Measurements from ENCODE around the gene FANCD2.
"Not testable (repeated sequence)": the region's sequence is repeated elsewhere in the genome, so short reads cannot be mapped to it uniquely, and the experiment has no call there.

Gene FANCD2

DNA sequence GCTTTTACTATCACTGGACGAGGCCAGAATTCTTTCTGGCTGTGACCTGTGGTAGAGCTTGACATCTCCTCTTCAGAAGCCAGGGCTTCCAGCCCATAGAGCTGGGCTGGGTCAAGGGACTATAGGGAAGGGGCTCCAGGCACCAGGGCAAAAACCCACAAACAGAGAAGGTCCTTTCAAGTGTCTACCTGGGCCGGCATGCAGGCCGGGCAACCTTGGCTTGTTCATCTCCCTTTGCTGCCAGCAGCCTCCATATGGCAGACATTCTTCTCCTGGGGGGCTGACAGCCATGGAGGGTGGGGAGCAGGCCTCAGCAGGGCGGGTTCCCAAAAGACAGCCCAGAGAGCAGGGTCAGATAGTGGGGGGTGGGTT is 18.0 kb upstream of the FANCD2 start:
- peaks cover 21% of the 10 kb centered on the region for H3K4me1 Mint-ChIP-seq (ENCODE audit: low read depth)
- H3K27ac Mint-ChIP-seq; H3K4me3 Mint-ChIP-seq; H3K9me3 Mint-ChIP-seq; H3K27me3 Mint-ChIP-seq; H3K36me3 Mint-ChIP-seq (ENCODE audit: low read depth): not testable (repeated sequence)

DNA sequence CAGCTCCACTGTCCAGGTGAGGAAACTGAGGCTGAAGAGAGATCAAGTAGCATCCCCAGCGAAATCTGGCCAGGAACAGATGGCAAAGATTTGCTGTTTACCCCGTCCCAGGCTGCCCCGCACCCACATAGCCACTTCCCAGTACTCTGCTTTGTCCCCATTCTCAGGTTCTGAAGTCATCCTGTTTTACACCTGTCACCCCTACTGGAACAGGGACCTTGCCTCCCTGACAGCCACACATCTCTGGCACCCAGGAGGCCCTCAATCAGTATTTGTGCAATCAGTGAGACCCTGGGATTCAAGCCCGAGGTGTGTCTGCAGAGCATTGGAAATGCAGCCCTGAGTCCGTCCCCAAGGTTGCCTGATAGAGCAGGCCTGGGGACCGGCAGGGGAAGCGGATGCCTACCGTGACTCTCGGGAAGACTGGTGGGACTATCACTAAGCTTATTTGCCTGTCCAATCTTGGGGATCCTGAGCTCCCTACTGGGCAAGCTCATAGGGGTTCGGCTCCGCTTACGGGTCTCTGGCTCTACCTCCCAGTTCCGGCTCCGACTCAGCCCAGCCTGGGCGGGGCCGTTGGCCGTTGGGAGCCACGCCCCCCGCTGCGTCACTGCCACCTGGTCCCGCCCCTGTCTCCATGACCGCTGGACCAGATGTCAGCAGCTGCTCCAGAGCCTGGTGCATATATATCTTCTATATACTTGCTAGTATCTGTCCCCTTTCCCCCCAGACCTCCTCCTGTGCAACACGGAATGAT is 17.5 kb upstream of the FANCD2 start:
- Mint-ChIP-seq H3K9me3 (no peaks in the 10 kb centered on the region), H3K4me1 (ENCODE audit: low read depth) (peaks cover 21% of the 10 kb centered on the region), H3K27me3 (peaks cover 5% of the 10 kb centered on the region), H3K36me3 (ENCODE audit: low read depth) (peaks cover 6% of the 10 kb centered on the region), H3K4me3 (peak overlapping the region; percentile 58), H3K27ac (no peak overlapping the region)

DNA sequence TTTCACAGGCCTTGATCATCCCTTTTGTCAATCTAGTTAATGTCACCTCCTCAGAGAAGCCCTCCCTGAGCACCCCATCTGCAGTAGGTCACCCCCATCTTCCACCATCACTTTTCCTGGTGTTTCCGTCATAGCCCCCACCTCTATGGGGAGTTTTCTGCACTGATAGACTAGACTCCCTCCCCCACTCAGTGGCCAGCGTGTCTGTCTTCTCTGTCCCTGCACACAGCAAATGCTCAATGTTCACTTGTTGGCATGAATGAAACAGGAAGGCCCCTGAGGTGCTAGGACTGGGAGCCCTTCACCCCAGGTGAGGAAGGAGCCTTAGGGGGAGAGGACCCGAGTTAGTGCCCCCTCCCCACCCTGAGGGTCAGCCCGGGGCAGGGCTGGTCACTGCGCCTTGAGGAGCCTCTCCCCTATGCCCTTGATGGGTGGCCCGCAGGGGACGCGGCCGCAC is 15.8 kb upstream of the FANCD2 start:
- Mint-ChIP-seq H3K9me3 (no peaks in the 10 kb centered on the region), H3K27me3 (peaks cover 5% of the 10 kb centered on the region), H3K4me3 (peak overlapping the region; percentile 48), H3K4me1 (ENCODE audit: low read depth) (peaks cover 21% of the 10 kb centered on the region), H3K36me3 (ENCODE audit: low read depth) (no peaks in the 10 kb centered on the region), H3K27ac (peak overlapping the region; percentile 11)

DNA sequence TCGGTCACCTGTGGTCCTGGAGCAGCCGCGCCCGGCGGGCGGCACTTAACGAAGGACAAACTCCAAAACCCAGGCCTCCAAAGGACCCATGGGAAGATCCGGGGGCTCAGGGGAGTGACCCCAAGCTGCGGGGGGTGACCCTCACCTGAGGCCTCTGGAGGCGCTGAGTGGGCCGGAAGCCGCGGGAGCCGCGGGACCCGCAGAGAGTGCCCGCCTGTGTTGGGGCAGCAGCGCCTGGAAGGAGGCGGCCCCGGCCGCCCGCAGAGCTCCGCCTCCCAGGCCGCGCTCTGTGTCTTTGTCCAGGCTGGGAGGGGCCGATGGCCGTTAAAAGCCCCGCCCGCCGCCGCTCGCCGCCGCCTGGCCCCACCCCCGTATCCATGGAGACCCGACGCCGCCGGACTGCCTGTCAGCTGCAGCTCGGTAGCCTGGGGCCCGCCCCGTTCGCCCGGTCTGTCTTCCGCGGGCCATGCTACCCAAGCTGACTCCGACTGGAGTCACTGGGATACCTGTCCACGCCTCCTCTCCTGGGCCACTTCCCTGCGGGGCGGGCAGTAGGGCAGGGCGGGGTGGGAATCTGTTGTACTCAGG is 15.3 kb upstream of the FANCD2 start:
- H3K27me3 Mint-ChIP-seq = peaks cover 5% of the 10 kb centered on the region
- H3K4me1 Mint-ChIP-seq (ENCODE audit: low read depth) = peaks cover 21% of the 10 kb centered on the region
- H3K27ac Mint-ChIP-seq = no peak overlapping the region

DNA sequence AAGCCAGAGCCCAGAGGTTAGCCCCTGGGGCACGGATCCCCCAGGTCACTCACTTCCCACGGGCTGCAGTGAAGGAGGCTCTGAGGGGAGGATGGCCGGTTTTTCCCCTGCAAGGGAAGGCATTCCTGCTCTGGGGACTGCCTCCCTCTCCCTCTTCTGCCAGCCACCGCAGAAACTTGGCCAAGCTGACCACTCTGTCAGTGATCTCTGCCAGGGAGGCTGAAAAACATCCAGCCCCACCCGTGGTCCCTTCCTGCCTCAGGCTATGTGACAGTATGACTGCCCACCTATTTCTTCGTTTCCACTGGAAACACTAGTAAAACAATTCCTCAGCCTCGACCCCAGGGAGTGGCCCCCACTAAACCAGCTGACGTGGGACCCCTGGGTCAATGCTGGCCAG is 14.6 kb upstream of the FANCD2 start:
- no peaks in the 10 kb centered on the region for H3K9me3 Mint-ChIP-seq
- H3K27ac Mint-ChIP-seq = no peak overlapping the region
- peaks cover 5% of the 10 kb centered on the region for H3K27me3 Mint-ChIP-seq
- no peak overlapping the region for H3K4me3 Mint-ChIP-seq
- peaks cover 21% of the 10 kb centered on the region for H3K4me1 Mint-ChIP-seq (ENCODE audit: low read depth)
- H3K36me3 Mint-ChIP-seq (ENCODE audit: low read depth) = no peaks in the 10 kb centered on the region

More for the DNA sequence above, 15.3 kb upstream of the FANCD2 start:
- Mint-ChIP-seq H3K4me3 (peak overlapping the region; percentile 48), H3K9me3 (no peaks in the 10 kb centered on the region), H3K36me3 (ENCODE audit: low read depth) (no peaks in the 10 kb centered on the region)

DNA sequence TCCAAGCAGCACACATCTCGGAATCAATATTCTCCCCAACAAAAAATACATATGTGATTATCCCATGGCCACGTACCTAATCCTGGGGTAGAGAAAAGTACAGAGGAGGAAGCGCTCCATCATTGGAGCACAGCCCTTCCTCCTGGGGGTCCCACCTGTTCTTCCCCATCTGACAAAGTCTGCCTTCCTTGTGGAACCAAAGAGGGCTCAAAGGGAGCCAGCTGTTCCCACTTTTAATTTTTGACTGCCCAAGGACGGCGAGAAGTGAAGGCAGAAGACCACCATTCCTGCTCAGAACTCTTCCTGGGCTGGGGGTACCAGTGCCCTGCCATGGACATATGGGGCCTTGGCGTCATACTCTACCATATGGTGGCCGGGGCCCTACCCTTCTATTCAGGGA is 14.1 kb upstream of the FANCD2 start:
- Mint-ChIP-seq H3K9me3 (no peaks in the 10 kb centered on the region), H3K27ac (no peak overlapping the region), H3K4me3 (no peak overlapping the region), H3K27me3 (peaks cover 5% of the 10 kb centered on the region), H3K4me1 (ENCODE audit: low read depth) (peaks cover 21% of the 10 kb centered on the region), H3K36me3 (ENCODE audit: low read depth) (peaks cover under 1% of the 10 kb centered on the region)

DNA sequence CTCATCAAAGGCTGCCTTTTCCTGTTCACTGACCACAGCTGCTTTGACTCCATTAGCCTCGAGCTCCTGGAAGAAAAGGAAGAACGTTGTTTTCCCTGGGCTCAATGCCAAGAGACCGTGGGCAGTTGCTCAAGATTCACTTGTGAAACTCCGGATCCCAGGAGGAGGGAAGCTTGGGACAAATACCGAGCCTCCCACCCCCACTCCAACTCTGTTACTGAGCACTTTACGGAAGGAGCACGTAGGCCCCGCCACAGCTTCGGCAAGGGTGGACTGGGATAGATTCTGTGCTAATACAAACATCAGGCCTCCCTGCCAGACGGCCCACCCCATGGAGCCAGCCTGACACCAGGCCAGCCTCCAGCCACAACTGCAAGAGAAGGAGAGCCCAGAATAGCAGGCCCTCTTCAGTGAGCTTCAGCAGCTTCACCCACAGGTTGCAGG is 10.8 kb upstream of the FANCD2 start:
- no peaks in the 10 kb centered on the region for H3K9me3 Mint-ChIP-seq
- H3K4me1 Mint-ChIP-seq (ENCODE audit: low read depth) = peaks cover 20% of the 10 kb centered on the region
- H3K36me3 Mint-ChIP-seq (ENCODE audit: low read depth) = peaks cover 15% of the 10 kb centered on the region
- H3K4me3 Mint-ChIP-seq = no peak overlapping the region
- H3K27me3 Mint-ChIP-seq = peaks cover under 1% of the 10 kb centered on the region
- no peak overlapping the region for H3K27ac Mint-ChIP-seq

DNA sequence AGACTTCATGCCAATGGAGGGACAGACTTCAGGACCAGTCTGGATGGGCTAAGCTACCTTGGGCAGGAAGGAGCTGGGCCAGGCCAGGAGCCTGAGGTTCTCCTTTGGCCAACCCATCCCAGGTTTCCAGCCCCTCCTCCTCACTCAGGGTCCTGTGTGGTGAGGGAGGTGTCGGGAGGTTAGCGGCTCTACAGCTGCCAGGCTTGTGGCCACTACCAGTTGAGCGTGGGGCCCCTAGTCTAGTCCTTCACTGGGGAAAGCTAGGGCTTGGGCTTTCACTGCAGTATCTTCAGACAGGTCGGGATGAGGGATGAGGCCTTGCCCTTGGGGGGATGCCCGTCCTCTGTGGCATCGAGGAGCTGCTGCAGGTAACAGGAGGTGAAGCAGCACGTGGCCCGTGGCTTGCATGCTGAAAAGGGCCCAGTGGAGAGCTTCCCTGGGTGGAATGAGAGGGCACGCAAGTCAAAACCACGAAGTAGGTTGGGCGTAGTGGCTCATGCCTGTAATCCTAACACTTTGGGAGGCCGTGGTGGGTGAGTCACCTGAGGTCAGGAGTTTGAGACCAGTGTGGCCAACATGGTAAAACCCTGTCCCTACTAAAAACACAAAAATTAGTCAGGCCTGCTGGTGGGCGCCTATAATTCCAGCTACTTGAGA is 8.5 kb upstream of the FANCD2 start:
- H3K4me3 Mint-ChIP-seq = no peak overlapping the region

DNA sequence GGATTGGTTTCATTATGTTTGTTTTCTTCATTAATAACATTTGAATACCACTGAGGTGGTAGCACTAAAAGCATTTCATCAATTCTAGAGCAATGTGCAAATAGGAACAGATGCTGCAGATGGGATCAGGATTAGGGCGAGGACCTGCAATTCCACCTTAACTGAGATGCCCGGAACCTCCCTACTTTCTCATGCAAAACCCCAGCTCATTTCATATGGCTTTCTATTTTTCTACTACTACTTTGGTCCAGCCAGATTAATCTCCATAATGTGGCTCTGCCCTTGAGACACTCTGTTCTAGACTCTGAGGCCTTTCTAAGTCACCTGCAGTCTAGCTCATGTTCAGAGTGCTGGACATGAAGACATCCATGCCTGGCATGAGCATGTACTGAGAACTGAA is 7.4 kb upstream of the FANCD2 start:
- not testable (repeated sequence) for H3K9me3 Mint-ChIP-seq, H3K4me3 Mint-ChIP-seq, H3K27me3 Mint-ChIP-seq, H3K27ac Mint-ChIP-seq
- peaks cover 41% of the 10 kb centered on the region for H3K36me3 Mint-ChIP-seq (ENCODE audit: low read depth)
- H3K4me1 Mint-ChIP-seq (ENCODE audit: low read depth) = peaks cover 25% of the 10 kb centered on the region

More for the DNA sequence above, 8.5 kb upstream of the FANCD2 start:
- Mint-ChIP-seq H3K4me1 (ENCODE audit: low read depth) (peaks cover 19% of the 10 kb centered on the region), H3K27me3 (no peaks in the 10 kb centered on the region), H3K36me3 (ENCODE audit: low read depth) (peaks cover 31% of the 10 kb centered on the region), H3K27ac (peak overlapping the region; percentile 52), H3K9me3 (no peaks in the 10 kb centered on the region)

DNA sequence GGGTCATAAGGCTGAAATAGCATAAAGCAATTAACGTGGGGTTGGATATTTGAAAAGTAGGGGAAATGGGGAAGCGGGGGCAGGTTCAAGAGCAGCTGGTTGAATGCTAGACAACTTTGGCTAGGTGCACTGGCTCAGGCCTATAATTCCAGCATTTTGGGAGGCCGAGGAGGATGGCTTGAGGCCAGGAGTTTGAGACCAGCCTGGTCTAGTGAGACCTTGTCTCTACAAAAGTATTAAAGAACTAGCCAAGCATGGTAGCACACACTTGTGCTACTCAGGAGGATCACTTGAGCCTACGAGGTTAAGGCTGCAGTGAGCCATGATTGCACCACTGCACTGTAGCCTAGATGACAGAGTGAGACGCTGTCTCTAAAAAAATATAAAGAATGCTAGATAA is 6.9 kb upstream of the FANCD2 start:
- no peak overlapping the region for H3K4me3 Mint-ChIP-seq
- H3K36me3 Mint-ChIP-seq (ENCODE audit: low read depth) = peaks cover 41% of the 10 kb centered on the region
- H3K4me1 Mint-ChIP-seq (ENCODE audit: low read depth) = peaks cover 30% of the 10 kb centered on the region
- no peaks in the 10 kb centered on the region for H3K27me3 Mint-ChIP-seq
- no peak overlapping the region for H3K27ac Mint-ChIP-seq
- no peaks in the 10 kb centered on the region for H3K9me3 Mint-ChIP-seq

DNA sequence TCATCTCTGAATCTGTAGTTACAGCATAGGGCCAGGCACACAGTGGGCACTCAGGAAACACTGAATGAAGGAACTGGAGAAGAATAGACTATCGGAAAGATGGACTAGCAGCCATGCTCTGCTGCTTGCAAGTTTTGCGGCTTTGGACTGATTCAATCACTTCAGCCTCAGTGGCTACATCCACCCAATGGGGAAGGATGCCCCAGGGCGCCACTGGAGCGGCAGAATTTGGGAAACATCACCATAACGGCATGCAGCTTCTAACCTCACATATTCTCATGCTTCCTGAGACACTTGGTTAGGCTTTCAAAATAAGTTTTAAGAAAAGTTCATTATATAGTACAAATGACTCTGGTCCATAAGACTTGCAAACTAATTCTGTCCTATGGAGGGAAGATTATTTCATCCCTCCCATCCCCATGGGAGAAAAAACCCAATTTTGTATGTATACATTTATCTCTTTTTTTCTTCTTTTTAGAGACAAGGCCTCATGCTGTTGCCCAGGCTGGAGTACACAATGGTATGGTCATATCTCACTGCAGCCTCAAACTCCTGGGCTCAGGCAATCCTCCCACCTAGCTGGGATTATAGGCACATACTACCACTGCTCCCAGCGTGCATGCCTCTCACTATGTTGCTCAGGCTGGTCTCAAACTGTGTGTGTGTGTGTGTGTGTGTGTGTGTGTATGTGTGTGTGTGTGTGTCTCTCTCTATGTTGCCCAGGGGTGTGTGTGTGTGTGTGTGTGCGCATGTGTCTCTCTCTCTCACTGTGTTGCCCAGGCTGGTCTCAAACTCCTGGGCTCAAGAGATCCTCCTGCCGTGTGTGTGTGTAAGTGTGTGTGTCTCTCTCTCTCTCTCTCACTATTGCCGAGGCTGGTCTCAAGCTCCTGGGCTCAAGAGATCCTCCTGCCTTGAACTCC is 4.1 kb upstream of the FANCD2 start:
- Mint-ChIP-seq H3K36me3 (ENCODE audit: low read depth) (peaks cover 42% of the 10 kb centered on the region), H3K4me1 (ENCODE audit: low read depth) (peaks cover 45% of the 10 kb centered on the region), H3K27me3 (no peaks in the 10 kb centered on the region), H3K4me3 (no peak overlapping the region), H3K27ac (no peak overlapping the region), H3K9me3 (no peaks in the 10 kb centered on the region)

DNA sequence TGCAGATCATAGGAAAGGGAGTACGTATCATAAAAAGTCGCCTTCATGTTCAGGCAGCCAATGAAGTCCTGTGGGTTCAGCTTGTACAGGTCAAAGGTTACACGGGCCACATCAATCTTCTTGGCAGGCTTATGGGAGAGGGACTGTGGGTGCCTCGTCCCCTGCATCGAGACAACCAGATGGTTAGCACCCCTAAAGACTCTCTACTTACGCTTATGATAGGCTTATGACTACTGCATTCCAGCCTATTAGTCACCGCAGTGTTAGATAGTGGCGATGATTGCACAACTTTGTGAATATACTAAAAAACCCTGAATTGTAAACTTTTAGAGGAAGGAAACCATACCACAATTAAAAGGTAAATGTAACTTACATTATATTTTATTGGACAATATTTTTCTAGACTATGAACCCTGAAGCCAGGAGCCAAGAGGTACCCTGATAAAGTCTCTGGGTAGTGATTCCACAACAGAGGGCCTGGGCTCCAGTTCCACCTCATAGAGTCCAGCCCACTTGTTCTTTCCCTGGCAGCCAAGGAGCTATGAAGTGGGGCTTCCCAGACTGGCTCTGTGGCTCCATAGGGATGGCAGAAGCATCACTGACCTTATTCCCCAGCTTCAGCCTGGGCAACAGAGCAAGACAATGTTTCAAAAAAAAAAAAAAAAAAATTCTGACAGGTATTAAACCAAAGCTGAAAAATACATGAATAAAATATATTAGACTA is 2.5 kb upstream of the FANCD2 start:
- H3K36me3 Mint-ChIP-seq (ENCODE audit: low read depth) = peaks cover 50% of the 10 kb centered on the region
- H3K4me1 Mint-ChIP-seq (ENCODE audit: low read depth) = peaks cover 39% of the 10 kb centered on the region
- H3K27me3 Mint-ChIP-seq = no peaks in the 10 kb centered on the region
- H3K9me3 Mint-ChIP-seq = no peaks in the 10 kb centered on the region
- H3K27ac Mint-ChIP-seq = no peak overlapping the region
- no peak overlapping the region for H3K4me3 Mint-ChIP-seq

DNA sequence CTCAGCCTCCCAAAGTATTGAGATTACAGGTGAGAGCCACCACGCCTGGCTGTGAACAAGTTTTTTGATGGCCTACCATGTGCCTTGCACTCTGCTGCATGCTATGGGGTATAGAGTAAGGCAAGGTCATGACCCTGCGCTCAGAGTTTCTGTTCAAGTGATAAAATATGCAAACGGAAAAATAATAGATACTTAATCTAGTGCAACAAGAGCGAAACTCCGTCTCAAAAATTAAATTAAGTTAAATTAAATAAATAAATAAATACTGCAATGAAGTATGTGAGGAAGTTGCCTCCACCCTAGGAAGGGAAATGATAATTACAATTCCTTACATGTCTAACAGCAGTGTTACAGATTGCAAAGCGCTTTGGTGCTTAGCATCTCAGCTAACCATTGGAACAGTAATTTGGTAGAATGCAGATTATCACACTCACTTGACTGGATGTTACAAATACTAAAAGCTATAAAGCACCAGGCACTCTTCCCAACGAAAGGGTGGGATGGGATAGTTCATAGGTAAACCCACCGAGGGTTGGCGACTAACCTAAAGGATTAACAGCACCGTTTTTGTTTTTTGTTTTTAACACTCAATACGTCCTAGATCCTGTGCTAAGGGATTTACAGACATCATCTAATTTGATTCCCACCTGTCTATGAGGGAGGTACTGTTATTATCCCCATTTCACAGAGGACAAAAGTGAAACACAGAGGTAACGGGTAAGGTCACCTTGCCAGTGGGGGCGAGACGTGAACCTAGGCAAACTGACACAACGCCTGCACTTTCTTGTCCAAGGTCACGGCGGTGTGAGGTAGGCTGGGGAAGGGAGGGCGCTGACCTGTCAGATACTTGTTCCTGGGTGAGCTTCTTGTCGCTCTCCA is 793 bp upstream of the FANCD2 start:
- Mint-ChIP-seq H3K36me3 (ENCODE audit: low read depth) (peaks cover 52% of the 10 kb centered on the region), H3K27ac (peak overlapping the region; percentile 99), H3K4me3 (peak overlapping the region; percentile 92), H3K27me3 (no peaks in the 10 kb centered on the region), H3K4me1 (ENCODE audit: low read depth) (peaks cover 40% of the 10 kb centered on the region), H3K9me3 (no peaks in the 10 kb centered on the region)

Data from stimulated activated naive CD8-positive, alpha-beta T cell treated with anti-CD3 and anti-CD28 coated beads, Interleukin-15, Interleukin-2, amounts not matched to agents 100 ng/mL and 50 ng/mL, for 24 hours (primary cell).